GM18867 (cell line): Measurements from ENCODE around the gene HNRNPDL.
"Not testable (repeated sequence)": the region's sequence is repeated elsewhere in the genome, so short reads cannot be mapped to it uniquely, and the experiment has no call there.

ENCODE experiments used
- ATAC-seq: cut with Tn5 transposase; IDR thresholded peaks from one replicate; pipeline ENCODE4 v1.9.1; 2021; ENCODE audit warnings: mild to moderate bottlenecking, moderate library complexity; ENCODE audit not compliant: unreplicated experiment

HNRNPDL gene

GRCh38 chr4:82430193-82430963, at the start of gene HNRNPDL, which contains the start of gene ENOPH1:
Gene HNRNPDL, minus strand, starts transcription at chr4:82430462. Its CDS starts 772 bp downstream, at chr4:82429690.
Gene ENOPH1, plus strand, starts transcription at chr4:82430590. Its CDS starts 240 bp downstream, at chr4:82430830.
- peak; percentile 71 for ATAC-seq

- ATAC-seq = no peak
Observed at GRCh38 chr4:82479562-82479961, 49.3 kb upstream of the HNRNPDL start.

GRCh38 chr4:82477469-82477868, 47.2 kb upstream of the HNRNPDL start:
- not testable (repeated sequence) for ATAC-seq

- not testable (repeated sequence) for ATAC-seq
Observed at GRCh38 chr4:82475931-82476330, 45.7 kb upstream of the HNRNPDL start.

GRCh38 chr4:82473621-82474164, 43.4 kb upstream of the HNRNPDL start:
- ATAC-seq = no peak

GRCh38 chr4:82473080-82473479, 42.8 kb upstream of the HNRNPDL start:
- ATAC-seq = not testable (repeated sequence)

- no peak for ATAC-seq
Observed at GRCh38 chr4:82469791-82470345, 39.6 kb upstream of the HNRNPDL start.

- no peak for ATAC-seq
Observed at GRCh38 chr4:82467471-82467870, 37.2 kb upstream of the HNRNPDL start.

GRCh38 chr4:82463221-82463620, 33.0 kb upstream of the HNRNPDL start:
- ATAC-seq = no peak

GRCh38 chr4:82462415-82462831, 32.2 kb upstream of the HNRNPDL start:
- peak; percentile 88 for ATAC-seq

- ATAC-seq = no peak
Observed at GRCh38 chr4:82461710-82462109, 31.4 kb upstream of the HNRNPDL start.

- no peak for ATAC-seq
Observed at GRCh38 chr4:82458729-82459128, 28.5 kb upstream of the HNRNPDL start.

GRCh38 chr4:82457266-82457665, 27.0 kb upstream of the HNRNPDL start:
- no peak for ATAC-seq

GRCh38 chr4:82452026-82452425, 21.8 kb upstream of the HNRNPDL start:
- ATAC-seq = no peak

- ATAC-seq = no peak
Observed at GRCh38 chr4:82450966-82451755, 20.9 kb upstream of the HNRNPDL start.

GRCh38 chr4:82447886-82448285, 17.6 kb upstream of the HNRNPDL start:
- ATAC-seq = no peak

GRCh38 chr4:82439088-82439487, 8.8 kb upstream of the HNRNPDL start:
- no peak for ATAC-seq

GRCh38 chr4:82437285-82438005, 7.2 kb upstream of the HNRNPDL start:
- no peak for ATAC-seq

- no peak for ATAC-seq
Observed at GRCh38 chr4:82436780-82437179, 6.5 kb upstream of the HNRNPDL start.

- ATAC-seq = no peak
Observed at GRCh38 chr4:82436130-82436529, 5.9 kb upstream of the HNRNPDL start.

- no peak for ATAC-seq
Observed at GRCh38 chr4:82434949-82435348, 4.7 kb upstream of the HNRNPDL start.
